Activated T-helper 9 cell treated with anti-CD3 and anti-CD28 coated beads, Interleukin-2, amount 50 U/mL, for 16 hours (primary cell): ENCODE results near the gene CTNNBIP1.
A peak's percentile ranks its signal among the peaks of the same experiment; 100 is the strongest.
"Not testable (repeated sequence)": the region's sequence is repeated elsewhere in the genome, so short reads cannot be mapped to it uniquely, and the experiment has no call there.

Experiments
- DNase-seq: peaks from one replicate; pipeline ENCODE4 v3.0.0-alpha.2; 2020; ENCODE audit warnings: low read depth

The CTNNBIP1 gene

DNA sequence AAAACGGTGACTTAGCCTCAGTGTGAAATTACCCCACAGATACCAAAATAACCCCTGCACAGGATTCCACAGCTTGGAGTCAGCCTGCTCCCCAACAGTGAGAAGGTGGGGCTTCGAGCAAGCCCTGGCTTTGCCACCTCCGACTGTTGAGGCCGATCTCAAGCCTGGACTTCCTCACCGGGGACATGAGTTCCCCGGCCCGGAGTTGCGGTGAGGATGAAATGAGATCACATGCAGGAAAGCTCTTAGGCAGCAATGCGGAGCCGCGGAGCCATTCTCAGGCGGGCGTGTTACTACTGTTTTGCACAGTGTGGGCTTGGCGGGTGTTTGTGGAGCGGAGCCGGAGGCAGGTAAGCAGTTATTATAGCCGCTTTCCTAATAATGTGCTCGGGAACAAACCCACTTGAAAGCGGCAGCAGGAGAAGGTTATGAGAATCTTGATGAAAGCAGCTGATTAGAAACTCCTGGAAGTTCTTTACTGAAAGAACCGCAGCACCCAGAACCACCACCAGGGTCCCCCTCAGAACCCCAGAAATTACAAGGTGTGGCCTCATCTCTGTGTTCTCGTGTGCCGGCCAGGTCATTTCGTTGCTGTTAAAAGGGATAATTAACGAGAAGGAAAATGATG is 82.4 kb downstream of the CTNNBIP1 start:
- DNase-seq = no peak

DNA sequence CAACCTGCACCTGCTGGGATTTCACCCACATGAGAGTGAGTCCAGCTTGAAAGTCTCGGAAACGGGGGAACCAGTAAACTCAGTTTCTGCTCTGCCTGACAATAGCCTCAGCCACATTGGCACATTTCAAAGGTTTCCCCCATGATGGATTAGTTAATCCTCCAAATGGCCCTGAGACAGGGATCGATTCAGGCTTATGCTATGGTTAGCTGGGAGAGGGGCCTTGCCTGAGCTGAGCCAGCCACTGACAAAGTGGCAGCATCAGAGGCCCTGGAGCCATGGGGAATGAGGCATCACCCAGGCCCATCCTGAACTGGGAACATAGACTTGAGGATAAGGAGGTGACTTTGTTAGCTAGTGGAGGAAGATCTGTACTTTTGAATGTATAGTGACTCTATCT is 83.5 kb downstream of the CTNNBIP1 start:
- DNase-seq = no peak

DNA sequence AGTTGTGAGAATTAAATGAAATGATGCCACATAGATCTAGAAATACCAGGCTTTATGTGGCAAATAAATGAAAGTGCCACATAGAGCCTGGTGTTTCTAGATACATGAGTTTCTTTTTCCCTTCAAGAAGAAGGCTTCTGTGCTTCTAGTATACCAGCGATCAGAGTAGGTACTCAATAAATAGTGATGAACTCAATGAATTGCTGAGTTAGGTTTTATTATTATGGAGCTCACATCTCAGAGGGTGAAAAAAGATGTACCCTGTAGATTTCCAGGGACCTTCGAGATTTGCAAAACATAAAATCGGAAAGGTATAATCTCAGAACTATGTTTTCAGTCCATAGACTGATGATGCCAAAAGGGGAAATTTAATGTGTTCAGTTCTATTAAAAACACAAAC is 84.0 kb downstream of the CTNNBIP1 start:
- no peak for DNase-seq

DNA sequence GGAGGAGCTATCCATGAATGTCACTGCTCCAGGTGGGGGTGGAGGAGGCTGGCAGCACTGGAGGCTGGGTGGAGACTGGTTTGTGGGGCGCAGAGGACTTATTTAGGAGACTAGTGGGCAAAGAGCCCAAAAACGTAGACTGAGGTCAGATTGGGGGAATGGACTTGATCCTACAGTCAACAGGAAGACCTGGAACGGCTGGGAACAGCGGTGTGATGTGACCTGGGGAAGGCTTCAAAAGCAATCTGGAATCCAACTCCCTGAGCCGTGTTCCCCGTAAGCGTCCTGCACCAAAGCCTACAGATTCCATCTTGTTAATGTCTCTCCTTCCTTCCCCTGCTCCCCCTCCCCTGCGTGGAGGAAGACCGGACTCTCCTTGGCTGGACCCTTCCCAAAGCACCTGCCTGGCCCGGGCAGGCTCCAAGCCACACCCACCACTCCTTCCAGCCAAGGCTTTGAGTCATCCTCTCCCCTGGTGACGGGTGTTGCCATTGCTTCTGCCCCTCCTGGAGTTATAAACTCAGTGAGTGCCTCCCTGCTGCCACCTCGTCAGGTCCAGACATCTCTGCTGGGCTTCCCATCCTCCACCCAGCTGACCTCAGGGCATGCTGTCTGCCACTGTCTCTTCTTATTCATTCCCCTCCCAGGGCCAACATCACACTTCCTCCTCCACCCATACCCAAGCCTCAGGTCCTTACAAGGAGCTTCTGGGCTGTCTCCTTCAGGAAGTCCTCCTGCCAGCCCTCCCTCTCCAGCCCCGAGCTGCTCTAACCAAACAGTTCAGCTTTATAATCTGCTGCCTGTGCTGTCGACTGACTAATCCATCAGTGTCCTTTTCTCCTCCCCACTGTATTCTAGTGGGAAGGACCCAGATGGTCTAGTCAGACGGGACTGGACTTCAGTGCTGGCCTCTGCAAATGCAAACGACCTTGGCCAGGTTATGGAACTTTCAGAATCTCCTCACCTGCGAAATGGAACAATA is 84.7 kb downstream of the CTNNBIP1 start:
- peak; percentile 30 for DNase-seq

DNA sequence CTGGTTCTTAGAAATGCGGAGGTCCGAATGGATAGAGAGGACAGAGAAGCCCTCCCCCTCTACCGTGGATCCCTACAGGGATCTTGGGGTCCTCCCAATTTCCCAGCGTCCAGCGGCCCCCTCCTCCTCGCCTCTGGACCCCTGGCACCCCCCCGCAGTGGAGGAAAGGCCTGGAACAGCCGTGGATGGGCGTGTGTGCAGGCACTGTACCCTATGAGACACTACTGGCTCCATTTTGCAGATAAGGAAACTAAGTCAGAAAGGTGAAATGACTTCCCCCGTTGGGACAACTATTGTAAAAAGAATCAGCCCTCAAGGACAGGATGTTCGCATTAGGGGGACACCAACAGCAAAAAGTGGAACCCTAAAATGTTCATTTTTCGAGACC is 85.4 kb downstream of the CTNNBIP1 start:
- no peak for DNase-seq

DNA sequence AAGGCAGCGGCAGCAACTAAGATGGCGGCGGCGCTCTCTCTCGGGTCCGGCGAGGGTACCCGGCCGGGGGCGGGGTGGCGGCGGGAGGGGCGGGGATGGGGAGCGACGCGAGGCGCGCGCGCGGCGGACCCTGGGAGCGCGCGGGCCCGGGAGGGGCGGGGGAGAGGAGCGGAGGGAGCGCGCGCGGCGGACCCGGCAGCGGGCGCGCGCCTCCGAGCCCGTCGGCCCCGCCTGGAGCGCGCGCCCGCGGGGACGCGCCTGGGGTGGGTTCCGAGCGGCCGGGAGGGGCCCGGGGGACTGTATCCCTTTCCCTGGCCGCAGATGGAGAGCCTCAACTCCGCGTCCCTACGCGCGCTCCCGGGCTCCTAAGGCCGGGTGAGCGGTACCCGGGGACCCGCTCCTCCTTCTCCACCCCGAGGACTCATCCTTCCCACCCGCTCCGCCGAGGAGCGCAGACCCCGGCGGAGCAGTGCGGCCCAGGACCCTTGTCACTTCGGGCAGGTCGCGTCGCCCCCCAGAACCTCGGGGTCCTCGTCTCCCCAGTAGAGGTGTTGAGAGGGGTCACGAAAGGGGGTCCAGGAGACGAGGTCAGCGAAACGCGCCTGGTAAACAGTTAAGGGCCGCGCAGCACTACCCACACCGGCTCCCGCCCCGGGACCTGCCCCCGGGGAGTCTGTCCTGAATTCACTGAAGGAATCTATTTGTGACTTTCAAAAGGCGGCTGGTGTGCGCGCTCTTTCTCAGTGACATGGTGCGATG is 85.9 kb downstream of the CTNNBIP1 start, which contains the start of gene CLSTN1:
CLSTN1 (minus strand) TSS at position 23 of the 759 bp plus-strand sequence. CDS start 232 bp downstream, outside the sequence.
- DNase-seq = peak; percentile 85

DNA sequence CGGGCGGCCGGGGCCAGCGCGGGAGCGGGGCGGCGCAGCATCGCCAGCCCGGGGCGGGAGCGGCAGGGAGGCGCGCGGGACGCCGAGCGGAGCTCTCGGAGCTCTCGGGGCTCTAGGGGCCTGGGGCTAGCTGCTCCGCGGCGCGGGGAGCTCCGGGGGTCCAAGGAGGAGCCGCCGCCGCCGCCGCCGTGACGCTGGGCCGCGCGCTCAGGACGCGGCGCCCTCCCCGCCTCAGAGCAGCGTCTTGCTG is 86.5 kb downstream of the CTNNBIP1 start:
- no peak for DNase-seq

DNA sequence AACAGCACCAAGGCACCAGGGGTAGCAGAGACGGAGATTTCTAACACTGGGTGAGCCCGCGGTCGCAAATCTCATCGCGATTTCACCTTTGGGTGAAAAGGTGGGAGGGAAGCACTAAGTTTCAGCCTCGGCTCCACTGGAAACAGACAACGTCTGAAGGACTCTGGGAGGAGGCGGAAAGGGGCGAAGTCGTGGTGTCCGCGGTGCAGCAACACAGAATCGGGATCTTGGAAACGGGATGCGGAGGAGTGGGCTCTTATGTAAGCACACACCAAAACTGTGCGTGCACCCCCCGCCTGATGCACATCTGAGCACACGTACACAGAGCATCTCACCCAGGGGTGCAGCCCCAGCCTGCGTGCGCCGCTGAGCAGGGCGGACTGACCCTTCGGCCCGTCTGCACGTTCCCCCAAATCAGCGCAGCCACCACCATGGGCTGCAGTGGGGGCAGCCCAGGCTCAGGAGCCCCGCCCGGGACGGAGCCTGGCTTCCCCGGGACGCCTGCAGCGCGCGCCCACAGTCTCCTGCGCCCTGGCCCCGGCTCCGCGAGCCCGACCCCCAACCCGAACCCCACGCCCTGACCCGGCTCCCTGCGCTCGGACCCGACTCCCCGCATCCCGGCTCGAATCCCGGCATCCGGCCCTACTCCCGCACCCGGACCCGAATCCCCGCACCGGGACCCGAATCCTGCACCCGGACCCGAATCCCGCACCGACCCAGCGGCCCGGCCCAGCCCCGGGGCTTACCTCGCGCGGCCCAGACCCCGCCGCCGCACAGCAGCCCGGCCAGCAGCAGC is 87.0 kb downstream of the CTNNBIP1 start:
- DNase-seq = peak; percentile 10

DNA sequence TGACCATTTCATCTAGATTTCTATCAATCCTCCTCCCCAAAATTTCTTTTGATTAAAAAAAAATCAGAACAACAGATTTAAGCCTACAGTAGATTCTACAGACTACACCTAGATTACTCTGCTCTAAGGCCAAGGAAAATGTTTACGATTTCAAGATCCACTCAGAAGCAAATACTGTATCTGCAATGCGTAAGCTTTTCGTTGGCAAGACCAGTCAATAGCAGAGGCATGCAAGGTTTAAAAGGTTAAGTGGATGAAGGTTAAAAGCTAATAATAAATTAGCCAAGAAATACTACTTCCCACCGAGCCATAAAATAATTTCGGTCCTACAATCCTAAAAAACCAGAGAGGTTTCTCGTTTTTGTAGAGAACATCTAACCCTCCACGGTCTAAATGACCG is 87.6 kb downstream of the CTNNBIP1 start:
- no peak for DNase-seq

DNA sequence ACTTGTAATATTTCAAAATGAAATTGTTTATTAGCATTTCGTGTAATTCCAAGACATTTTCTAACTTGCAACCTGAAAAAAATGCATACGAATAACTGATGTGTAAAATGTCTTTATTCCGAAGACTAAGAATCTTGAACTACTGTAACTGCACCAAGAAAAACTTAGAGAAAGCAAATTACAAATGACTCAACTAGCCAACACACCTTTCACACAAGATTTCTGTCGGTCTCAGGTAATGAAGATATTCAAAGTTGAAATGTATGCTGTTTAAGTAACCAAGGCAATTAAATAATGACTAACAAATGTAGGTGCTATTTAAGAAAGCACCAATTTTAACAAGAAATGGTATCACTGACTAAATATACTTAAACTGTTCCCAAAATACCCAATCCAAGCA is 88.4 kb downstream of the CTNNBIP1 start:
- no peak for DNase-seq

DNA sequence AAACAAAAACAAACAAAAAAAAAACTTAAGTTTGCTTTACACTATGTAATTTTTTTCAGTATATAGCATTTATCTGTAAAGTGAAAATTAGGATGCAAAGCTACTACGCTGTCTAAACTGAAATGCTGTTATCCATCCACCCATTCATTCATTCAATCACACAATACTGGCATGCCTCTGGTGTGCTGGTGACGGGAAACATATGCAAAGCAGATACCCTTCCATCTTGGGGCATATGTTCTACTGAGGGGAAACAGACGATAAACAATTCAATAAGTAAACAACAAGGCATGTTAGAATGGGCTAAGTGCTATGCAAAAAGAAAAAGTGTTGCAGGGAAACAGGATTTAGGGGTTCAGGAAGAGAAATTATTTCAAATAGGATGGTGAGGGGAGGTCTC is 89.5 kb downstream of the CTNNBIP1 start:
- no peak for DNase-seq

DNA sequence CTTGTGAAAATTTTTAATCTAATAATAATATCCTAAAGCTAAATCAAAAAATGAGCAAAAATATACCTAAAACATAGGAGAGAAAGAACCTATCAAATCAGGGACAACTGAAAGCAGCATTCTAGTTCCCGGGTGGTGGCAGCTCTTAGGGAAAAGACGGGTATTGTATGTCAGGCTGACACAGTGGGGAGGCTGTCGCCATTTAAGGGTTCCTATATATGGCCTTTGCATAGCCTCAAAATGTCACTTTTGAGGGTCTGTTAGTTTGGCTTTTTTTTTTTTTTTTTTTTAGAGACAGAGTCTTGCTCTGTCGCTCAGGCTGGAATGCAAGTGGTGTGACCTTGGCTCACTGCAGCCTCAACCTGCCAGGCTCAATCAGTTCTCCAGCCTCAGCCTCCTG is 92.3 kb downstream of the CTNNBIP1 start:
- no peak for DNase-seq

DNA sequence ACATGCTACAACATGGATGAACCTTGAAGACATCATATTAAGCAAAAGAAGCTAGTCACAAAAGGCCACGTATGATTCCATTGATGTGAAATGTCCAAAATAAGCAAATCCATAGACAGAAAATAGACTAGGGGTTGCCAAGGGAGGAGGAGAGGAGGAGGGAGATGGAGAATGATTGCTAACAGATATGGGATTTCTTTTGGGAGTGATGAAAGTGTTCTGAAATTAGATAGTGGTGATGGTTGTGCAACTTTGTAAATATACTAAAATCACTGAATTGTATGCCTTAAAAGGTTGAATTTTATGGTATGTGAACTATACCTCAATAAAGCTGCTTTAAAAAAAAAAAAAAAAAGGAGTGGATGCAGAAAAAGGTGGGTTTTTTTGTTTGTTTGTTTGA is 93.9 kb downstream of the CTNNBIP1 start:
- no peak for DNase-seq

DNA sequence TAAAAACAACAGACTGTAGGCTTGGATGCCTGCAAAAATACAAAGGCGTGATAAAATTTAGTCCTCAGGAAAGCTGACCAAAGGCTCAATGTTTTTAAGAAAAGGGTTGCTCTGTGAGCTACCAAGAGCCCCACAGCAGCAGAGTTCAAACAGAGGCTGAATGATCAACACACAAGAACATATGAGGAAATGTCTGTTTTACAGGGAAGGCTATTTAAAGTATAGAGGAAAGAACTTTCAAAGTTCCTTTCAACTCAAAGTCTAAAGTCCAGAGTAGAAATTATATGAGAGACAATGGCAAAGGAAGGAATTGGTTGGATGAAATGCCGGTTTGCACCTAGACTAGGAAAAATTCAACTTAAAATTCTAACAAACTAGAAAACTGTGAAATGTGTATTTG is 94.9 kb downstream of the CTNNBIP1 start:
- DNase-seq = no peak

DNA sequence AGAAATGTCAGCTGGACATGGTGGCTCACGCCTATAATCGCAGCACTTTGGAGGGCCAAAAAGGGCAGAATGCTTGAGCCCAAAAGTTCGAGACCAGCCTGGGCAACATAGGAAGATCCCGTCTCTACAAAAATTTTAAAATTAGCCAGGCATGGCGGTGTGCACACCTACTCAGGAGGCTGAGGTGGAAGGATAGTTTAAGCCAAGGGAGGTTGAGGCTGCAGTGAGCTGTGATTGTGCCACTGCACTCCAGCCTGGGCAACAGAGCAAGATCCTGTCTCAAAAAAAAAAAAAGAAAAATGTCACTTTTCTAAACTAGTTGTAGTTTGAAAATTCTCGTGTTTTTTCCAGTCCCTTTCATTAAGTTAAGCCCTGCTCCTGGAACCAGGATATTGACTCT is 95.5 kb downstream of the CTNNBIP1 start:
- DNase-seq = no peak

DNA sequence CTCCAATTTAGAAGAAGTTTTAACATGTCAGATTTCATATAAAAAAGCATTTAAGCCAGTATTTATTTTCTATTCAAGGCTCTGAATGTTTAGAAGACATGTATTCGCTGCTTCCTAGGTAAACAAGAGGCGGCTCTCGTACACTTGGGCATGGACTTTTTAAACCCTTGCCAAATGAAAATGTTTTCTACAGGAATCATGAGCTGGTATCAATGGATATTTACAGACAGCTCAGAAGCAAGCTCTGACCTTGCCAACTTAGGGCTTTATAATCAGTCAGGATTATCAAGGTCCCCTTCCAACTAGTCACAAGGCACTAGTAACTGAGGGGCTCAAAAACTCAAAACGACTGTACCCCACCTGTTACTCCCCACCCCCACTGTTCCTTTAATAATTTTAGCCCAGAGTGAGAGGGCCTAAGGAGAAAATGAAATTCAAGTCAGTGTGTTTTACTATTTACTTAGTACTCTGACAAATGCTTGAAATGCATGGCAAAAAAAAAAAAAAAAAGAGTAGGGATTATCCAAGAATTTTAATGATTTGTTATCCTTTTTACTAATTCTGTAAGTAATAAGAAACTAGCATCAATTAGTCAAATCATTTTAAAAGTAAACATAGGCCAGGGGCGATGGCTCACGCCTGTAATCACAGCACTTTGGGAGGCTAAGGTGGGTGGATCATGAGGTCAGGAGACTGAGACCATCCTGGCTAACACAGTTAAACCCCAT is 98.7 kb downstream of the CTNNBIP1 start:
- no peak for DNase-seq

DNA sequence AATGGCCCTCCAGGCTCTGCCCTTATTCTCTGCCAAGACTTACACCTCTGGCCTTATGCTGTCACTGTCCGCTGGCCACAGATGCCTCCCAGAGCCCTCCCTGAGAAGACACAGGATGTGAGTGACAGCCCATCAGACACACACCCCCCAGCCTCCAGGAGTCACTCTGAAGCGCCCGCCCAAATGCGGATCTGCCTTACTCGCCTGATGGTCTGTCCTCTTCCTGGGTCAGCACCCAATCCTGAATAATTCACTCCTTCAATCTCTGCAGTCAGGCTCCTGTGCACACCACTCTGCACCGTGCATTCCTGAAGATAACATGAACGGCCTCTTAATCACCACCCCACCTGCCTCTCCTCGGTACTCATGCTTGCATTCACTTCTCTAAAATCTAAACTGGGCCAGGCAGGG is 101.0 kb downstream of the CTNNBIP1 start:
- no peak for DNase-seq

DNA sequence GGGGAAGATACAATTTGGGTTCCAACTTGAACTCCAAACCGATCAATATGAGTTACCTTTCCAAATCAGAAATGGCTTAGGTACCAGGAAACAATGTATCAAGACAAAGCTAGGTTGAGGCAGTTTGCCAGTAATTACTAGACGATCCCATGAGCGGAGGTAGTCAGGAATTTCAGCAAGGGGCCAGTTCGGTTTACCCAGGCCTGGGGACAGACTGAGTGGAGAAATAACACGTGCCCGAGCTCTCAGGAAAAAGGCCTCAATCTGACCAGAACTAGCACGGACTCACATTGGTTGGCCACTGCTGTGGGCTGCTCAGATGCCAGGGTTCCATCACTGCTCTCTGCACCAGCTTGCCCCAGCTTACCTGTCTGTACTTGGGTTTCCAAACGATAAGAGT is 101.6 kb downstream of the CTNNBIP1 start:
- no peak for DNase-seq

DNA sequence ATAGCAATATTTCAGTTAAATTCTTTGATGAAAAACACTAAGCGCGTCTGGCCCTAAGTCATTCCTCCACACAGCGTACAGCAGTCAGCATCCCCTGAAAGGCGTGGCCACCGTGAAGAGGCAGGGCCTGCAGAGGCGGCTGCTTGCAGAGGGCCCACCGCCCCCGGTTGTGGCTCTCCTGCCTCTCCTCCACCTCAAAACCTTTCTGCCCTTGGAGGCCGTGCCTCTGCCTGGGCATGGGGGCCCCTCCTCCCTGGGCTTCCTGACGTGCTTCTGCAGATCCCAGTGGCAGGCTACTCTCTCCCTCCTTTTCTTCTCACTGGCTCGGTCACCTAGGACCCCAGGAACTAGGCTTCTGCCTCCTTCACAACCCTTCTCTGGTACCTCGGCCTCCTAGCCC is 102.5 kb downstream of the CTNNBIP1 start:
- DNase-seq = no peak

DNA sequence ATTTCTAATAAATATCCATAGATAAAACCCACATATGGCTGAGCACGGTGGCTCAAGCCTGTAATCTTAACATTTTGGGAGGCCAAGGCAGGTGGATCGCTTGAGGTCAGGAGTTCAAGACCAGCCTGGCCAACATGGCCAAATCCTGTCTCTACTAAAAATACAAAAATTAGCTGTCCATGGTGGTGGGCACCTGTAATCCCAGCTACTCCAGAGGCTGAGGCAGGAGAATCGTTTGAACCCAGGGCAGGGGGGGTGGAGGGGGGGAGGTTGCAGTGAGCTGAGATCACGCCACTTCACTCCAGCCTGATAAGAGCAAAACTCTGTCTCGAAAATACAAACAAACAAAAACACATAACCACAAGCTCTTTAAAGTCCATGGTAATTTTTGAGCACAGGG is 104.1 kb downstream of the CTNNBIP1 start:
- DNase-seq = not testable (repeated sequence)

DNA sequence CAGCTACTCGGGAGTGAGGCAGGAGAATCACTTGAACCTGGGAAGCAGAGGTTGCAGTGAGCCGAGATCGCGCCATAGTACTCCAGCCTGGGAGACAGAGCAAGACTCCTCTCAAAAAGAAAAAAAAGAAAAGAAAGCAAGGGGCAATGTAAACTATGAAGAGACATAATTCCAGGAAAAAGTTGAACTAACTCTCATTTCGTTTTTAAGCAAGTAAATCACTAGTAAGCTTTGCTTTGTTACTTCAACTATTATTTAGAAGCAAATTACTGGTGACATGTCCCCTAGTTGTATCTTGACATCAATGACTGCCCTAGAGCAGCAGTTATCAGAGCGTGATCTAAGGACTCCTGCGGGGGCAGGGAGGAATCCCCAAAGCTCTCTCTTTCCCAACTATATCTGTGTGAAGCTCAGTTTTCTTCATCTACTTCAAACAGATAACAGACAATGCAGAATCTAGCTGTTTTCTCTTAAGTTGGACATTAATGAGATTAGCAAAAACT is 105.0 kb downstream of the CTNNBIP1 start:
- DNase-seq = no peak
